GM21360 (cell line): Measurements from ENCODE around the gene CSH2.
"Not testable (repeated sequence)": the region's sequence is repeated elsewhere in the genome, so short reads cannot be mapped to it uniquely, and the experiment has no call there.

ENCODE experiments used
- ATAC-seq: cut with Tn5 transposase; IDR thresholded peaks from one replicate; pipeline ENCODE4 v1.9.1; 2021; ENCODE audit warnings: mild to moderate bottlenecking, moderate library complexity; ENCODE audit not compliant: unreplicated experiment

Gene CSH2

DNA sequence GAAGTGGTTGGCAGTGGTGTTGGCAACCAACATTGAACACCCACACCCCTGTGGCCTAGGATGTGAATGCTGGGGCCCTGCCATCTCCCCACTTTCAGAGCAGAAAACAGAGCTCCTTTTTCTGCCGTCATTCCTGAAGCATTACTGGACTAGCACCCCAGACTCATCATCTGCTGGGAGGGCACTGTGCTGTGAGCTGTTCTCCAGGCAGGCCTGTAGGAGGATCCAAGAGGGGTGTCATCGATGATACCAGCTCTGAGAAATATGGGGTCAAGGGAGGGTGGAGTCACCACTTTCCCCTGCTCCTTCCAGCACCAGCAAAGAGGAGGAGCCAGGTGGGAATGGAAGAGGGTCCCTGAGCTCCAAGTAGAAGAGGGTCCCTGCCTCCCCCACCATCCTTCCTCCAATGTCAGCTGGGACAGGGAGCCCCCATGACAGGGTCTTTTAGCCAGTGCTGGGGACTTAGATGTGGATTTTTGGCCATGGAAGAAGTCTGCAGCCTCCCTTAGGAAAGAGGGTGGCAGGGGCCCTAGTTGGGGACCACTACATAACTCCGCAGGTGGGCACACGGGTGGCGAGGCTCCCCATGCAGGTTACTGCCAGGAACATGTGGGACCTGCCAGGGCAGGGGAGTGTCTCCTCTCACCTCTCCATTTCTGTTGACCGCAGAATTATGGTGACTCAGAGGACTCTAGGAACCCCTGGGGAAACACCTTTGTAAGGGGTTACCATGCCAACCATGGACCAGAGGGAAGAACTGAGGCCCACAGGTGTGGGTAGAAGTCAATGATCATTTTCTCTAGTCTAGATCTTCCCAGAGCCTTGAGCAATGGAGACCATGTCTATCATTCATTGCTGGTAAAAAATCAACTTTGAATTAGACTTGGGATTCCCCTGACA is 25.7 kb upstream of the CSH2 start:
- not testable (repeated sequence) for ATAC-seq

DNA sequence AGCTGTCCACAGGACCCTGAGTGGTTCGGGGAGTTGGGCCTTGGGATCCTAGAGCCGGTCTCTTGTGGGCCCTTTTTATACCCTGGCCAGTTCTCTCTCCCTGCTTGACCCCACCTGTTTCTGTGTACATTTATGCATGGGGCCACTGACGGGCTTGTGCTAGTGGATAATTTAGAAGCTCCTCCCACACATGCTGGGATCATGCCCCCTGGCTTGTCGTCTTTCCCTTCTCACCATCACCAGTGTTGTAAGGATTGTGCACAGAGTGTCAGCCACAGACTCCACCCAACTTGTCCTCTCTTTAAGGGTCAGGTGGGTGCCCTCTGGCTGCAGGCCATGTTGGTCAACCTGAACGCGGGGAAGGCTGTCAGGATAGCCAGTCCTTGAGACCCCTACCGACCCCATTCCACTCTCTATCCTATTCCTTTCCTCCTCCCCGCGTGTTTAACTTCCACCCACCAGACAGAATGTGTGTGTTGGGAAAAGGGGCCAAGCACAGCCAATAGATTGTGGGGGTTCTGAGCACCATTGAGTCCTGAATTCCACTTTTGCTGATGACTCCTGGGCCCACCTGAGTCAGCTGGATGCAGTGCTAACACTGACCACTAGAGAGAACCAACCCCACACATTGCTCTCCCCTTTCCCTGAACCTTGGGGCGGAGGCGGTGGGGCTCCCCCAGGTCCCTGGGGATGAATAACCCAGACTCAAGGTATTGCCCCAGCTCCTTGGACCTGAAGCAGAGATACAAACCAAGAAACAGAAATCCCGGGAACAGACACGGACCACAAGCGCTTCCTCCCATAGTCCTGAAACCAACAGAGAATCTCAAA is 23.3 kb upstream of the CSH2 start, which contains the start of gene CSH1:
Gene CSH1, minus strand, starts transcription at position 51 of the 831 bp plus-strand sequence. CDS start 63 bp downstream, outside the sequence.
- not testable (repeated sequence) for ATAC-seq

DNA sequence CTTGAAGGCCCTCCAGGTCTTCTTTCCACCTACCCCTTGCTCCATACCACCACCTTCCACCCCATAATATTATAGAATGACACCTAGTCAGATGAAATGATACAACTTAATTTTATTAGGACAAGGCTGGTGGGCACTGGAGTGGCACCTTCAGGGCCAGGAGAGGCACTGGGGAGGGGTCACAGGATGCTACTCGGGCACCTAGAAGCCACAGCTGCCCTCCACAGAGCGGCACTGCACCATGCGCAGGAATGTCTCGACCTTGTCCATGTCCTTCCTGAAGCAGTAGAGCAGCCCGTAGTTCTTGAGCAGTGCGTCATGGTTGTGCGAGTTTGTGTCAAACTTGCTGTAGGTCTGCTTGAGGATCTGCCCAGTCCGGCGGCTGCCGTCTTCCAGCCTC is 21.3 kb upstream of the CSH2 start:
- not testable (repeated sequence) for ATAC-seq

DNA sequence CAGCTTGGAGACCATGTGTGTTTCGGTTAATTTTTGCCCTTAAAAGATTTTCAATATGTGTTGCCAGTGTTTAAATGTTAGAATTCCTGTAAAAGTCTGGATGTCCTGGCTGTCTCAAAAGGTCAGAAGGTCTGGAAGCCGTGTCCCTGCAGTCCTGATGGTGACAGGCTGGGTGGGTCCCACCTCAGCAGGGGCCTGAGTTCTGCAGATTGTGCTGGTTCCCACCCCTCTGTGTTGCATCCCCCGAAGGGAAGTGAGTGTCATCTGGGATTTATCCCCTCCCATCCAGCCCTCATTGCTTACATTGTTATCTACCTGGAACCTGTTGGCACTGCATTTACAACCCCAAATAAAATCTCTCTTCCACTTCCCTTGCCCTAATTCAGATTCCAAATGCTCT is 20.5 kb upstream of the CSH2 start:
- not testable (repeated sequence) for ATAC-seq

DNA sequence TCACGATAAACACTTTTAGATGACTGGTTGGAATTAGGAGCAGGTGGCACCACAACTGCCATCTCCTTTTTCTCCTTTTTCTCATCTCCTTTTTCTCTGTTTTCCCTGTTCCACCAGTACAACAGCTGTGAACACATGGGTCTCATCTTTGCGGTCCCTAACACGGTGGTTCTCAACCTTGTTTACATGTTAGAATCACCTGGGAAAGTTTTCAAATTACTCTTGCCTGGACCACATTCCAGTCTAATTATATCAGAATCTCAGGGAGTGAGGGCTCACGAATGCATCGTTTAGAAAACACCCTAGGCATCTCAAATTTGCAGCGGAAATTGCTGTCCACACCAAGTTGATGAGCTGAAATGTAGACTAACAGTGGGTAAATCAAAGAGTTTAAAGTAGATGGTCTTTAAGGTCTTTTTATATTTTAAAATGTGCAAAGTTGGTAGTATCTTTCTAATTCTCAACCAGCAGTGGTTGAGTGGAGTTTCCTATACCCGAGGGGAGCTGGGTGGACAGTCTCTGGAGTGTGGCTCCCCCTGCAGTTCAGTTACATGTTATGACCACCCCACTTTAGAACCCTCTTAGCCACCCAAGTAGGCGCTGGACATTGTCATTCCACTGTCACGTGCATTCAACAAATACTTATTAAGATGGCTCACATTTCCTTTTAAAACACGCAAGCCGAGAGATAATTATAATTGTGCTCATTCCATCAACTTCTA is 19.0 kb upstream of the CSH2 start:
- ATAC-seq, result not testable (repeated sequence)

DNA sequence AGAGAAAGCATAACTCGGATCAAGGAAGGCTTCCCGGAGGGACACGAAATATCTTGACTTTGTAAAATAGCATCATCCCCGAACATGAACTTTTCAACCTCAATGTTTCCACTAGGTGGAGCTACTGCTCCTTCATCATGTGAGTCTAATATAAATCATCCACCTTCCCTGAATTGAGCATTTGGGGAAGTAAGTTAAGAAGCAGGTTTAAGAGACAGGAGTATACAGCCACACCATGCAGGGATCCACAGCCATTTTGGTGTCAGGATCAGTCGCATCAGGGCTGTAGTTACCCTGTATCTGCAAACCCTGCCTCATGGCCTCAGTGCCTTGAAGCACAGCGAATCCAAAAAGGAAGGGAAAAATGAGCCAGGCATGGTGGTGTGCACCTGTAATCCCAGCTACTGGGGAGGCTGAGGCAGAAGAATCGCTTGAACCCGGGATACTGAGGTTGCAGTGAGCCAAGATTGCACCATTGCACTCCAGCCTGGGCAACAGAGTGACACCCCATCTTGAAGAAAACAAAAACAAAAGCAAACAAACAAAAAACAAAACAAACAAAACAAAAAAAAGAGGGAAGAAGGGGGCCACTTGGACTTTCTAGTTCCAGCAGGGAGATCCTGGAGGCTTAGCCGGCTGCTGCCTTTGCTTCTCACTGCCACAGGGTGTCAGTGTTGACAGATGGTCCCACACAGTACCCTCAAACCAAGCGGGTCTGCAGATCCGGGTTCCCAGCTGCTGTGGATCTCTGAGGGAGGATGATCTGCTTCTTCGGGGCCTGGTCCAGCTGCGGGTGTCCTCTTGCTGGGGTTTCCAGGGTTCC is 15.8 kb upstream of the CSH2 start:
- ATAC-seq, result not testable (repeated sequence)

DNA sequence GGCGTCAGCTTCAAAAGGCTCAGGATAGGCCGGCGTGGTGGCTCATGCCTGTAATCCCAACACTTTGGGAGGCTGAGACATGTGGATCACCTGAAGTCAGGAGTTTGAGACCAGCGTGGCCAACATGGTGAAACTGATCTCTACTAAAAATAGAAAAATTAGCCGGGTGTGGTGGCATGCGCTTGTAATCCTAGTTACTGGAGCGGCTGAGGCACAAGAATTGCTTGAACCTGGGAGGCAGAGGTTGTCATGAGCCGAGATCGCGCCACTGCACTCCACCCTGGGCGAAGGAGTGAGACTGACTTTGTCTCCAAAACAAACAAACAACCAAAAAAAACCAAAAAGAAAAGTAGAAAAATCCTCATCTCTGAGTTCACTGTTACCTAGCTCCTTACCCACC is 11.6 kb upstream of the CSH2 start:
- not testable (repeated sequence) for ATAC-seq

DNA sequence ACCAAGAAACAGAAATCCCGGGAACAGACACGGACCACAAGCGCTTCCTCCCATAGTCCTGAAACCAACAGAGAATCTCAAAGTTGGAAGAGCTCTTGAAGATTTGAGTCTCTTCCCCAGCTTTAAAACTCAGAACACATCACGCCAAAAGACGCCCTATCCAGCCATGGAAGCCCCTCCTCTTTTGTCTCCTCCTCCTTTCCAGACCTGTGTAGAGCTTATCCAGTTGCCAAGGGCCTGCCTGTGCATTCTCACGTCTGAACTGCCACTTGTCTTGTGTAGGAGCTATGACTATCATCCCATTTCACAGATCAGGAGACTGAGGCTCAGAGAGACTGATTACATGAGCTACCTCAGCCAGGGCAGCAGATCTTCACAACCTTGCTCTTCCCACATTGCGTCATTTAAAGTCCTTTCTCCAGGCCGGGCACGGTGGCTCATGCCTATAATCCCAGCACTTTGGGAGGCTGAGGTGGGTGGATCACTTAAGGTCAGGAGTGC is 9.2 kb upstream of the CSH2 start:
- ATAC-seq, result not testable (repeated sequence)

DNA sequence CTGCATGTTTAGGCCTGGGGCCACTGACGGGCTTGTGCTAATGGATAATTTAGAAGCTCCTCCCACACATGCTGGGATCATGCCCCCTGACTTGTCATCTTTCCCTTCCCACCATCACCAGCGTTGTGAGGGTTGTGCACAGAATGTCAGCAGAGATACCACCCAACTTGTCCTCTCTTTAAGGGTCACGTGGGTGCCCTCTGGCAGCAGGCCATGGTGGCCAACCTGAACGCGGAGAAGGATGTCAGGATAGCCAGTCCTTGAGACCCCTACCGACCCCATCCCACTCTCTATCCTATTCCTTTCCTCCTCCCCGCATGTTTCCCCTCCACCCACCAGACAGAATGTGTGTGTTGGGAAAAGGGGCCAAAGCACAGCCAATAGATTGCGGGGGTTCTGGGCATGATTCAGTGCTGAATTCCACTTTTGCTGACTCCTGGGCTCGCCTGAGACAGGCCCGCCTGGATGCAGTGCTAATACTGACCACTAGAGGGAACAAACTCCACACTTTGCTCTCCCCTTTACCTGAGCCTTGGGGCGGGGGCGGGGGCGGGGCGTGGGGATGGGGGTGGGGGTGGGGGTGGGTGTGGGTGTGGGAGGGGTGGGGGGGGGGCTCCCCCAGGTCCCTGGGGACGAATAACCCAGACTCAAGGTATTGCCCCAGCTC is 8.6 kb upstream of the CSH2 start, which contains the start of gene GH2:
Gene GH2, minus strand, starts transcription at position 10 of the 667 bp plus-strand sequence. CDS start 143 bp downstream, outside the sequence.
- ATAC-seq, result no peak

DNA sequence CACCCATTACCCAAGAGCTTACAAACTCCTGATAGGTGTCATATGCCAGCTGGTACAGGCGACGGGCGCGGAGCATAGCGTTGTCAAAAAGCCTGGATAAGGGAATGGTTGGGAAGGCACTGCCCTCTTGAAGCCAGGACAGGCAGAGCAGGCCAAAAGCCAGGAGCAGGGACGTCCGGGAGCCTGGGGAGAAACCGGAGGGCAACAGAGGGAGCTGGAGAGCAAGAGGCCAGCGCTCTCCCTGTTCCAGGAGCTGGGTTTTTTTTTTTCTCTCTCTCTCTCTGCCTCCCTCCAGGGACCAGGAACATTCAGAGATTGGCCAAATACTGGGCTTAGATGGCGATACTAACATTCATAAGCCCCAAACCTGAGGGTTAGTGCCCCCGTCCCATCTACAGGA is 7.9 kb upstream of the CSH2 start:
- not testable (repeated sequence) for ATAC-seq

DNA sequence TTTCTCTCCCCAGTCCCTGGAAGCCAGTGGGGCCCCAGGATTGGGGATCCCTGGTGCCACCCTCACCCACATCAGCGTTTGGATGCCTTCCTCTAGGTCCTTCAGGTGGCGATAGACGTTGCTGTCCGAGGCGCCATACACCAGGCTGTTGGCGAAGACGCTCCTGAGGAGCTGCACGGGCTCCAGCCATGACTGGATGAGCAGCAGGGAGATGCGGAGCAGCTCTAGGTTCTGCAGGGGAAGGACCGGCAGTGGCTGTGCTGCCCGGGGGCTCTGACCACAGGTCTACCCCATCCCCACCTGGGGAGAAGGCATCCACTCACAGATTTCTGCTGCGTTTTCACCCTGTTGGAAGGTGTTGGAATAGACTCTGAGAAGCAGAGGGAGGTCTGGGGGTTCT is 7.2 kb upstream of the CSH2 start:
- ATAC-seq, result no peak

DNA sequence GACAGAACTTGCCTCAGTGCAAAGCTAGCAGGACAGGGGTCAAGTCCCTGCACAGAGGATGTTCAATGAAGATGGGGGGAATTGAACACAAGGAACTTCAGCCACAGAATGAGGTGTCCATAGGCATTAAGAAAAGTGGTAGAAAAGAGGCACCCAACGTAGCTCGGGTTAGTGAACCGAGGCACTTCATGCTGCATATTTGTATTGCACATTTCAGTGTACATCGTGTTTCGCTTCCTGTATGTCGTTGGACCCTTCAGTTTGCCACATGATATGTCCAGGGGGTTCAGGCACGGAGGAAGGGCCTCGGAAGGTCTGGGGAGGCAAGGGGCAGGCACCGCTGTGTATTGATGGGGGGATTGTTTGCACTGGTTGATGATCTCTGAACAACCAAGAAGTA is 4.9 kb upstream of the CSH2 start:
- ATAC-seq, result not testable (repeated sequence)

DNA sequence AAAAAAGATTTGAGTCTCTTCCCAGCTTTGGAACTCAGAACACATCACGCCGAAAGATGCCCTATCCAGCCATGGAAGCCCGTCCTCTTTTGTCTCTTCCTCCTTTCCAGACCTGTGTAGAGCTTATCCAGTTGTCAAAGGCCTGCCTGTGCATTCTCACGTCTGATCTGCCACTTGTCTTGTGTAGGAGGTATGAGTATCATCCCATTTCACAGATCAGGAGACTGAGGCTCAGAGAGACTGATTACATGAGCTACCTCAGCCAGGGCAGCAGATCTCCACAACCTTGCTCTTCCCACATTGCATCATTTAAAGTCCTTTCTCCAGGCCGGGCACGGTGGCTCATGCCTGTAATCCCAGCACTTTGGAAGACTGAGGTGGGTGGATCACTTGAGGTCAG is 1.2 kb upstream of the CSH2 start:
- not testable (repeated sequence) for ATAC-seq

DNA sequence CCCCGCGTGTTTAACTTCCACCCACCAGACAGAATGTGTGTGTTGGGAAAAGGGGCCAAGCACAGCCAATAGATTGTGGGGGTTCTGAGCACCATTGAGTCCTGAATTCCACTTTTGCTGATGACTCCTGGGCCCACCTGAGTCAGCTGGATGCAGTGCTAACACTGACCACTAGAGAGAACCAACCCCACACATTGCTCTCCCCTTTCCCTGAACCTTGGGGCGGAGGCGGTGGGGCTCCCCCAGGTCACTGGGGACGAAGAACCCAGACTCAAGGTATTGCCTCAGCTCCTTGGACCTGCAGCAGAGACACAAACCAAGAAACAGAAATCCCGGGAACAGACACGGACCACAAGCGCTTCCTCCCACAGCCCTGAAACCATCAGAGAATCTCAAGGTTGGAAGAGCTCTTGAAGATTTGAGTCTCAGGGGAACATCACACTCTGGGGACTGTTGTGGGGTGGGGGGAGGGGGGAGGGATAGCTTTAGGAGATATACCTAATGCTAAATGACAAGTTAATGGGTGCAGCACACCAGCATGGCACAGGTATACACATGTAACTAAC is 667 bp upstream of the CSH2 start:
- not testable (repeated sequence) for ATAC-seq

DNA sequence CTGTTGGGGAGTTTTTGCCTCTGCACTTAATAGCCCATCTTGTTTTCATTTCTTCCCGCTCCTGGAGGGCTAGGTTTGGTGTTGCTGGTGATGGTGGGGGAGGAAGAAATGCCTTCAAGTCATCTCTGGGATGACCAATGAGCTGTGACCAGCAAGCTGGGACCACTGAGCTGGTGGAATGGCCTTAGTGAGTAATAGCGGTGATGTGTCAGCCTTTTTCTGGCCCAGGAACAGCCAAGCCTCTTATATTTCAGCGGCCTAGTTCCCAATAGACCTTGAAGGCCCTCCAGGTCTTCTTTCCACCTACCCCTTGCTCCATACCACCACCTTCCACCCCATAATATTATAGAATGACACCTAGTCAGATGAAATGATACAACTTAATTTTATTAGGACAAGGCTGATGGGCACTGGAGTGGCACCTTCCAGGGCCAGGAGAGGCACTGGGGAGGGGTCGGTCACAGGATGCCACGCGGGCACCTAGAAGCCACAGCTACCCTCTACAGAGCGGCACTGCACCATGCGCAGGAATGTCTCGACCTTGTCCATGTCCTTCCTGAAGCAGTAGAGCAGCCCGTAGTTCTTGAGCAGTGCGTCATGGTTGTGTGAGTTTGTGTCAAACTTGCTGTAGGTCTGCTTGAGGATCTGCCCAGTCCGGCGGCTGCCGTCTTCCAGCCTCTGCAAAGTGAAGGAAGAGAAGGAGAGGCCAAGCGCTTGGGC is 1.7 kb downstream of the CSH2 start:
- not testable (repeated sequence) for ATAC-seq

DNA sequence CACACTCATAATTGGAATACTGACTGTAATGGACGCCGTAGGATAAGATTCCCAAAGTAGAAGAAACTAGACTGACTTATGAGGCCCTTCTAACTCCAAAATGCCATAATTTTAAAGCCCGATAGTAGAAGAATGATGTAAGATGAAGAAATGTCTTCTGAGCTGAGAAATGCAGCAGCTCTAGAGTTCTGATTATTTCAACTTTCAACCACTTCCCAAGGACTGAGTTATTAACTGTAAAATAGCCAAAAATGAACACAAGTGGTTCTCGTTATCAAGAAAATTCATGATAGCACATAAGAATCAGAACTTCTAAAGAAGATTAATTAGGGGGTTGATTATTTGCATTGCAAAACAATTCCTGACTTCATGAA is 3.2 kb downstream of the CSH2 start:
- ATAC-seq, result not testable (repeated sequence)

DNA sequence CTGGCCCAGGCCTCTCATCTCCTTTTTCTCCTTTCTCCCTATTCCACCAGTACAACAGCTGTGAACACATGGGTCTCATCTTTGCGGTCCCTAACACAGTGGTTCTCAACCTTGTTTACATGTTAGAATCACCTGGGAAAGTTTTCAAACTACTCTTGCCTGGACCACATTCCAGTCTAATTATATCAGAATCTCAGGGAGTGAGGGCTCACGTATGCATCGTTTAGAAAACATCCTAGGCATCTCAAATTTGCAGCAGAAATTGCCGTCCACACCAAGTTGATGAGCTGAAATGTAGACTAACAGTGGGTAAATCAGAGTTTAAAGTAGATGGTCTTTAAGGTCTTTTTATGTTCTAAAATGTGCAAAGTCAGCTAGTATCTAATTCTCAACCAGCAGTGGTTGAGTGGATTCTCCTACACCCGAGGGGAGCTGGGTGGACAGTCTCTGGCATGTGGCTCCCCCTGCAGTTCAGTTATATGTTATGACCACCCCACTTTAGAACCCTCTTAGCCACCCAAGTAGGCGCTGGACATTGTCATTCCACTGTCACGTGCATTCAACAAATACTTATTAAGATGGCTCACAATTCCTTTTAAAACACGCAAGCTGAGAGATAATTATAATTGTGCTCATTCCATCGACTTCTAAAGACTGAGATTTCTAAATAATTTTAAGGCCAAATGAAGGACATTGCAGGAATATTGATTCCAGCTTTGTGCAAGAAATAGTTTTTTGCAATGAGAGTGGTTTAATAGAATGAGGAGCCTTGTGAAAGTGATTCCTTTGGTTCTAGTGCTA is 3.8 kb downstream of the CSH2 start:
- not testable (repeated sequence) for ATAC-seq
